SK-MEL-5 (cell line): ENCODE measurements around the gene CSNK1A1. TPM values are rescaled to one million over a fixed set of nuclear protein-coding genes. Genes with fewer than 3 reads are reported as not detected.
A peak's percentile ranks its signal among the peaks of the same experiment; 100 is the strongest.
"Not testable (repeated sequence)": the region's sequence is repeated elsewhere in the genome, so short reads cannot be mapped to it uniquely, and the experiment has no call there.

Experiments used
- DNase-seq: peaks from one replicate; pipeline ENCODE4 v3.0.0-alpha.2; 2016; ENCODE audit warnings: low read depth, low spot score
- in situ Hi-C: cut with HindIII; loops from 2 replicates; pipeline ENCODE4 v1.10.0; 2016; ENCODE audit warnings: low sequenced_read_pairs, high pct_unique_total_duplicates, low pct_unique_long_range_greater_than_20kb
- total RNA-seq: library from RNA; depleted of rRNA; stranded (reverse); fragments of >200 nt; shearing (Covaris generic); gene quantifications from 2 replicates; pipeline ENCODE4 v1.2.3, GENCODE V29; 2014

CSNK1A1 gene
- total RNA-seq, 1 experiment from 2014 or later: 189 TPM

DNA sequence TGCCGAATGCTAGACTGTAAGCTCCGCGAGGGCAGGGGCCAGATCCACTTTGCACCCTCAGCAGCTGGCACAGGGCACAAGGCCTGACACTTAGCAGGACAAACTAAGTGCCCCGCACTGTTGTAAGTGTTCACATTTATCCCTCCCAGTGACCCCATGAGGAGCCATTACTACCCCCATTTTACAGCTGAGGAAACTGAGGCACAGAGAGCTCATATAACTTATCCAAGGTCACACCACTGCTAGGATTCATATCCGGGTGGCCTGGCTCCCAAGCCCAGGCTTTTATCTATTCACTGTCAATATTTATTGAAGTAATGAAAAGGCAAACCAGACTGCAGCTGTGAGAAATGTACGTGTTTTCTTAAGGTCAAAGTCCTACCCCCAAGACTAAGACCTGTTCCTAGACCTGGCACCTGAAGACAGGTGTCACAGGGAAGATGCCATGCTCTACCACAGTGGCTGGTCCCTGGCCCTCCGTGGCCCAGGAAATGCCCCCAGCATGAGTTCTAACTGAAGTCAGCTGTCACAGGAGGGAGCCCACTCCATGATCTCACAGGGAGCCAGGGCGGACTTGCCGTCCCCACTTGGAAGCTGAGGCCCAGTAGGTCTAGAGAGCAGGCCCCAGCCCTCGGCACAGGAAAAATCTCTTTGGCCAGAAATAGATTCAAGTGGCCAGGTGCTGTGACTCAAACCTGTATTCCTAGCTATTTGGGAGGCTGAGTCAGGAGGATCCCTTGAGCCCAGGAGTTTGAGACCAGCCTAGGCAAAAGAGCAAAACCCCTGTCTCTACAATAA is 97.4 kb downstream of the CSNK1A1 start:
- in situ Hi-C loops: no loop called here
- DNase-seq: no peak

DNA sequence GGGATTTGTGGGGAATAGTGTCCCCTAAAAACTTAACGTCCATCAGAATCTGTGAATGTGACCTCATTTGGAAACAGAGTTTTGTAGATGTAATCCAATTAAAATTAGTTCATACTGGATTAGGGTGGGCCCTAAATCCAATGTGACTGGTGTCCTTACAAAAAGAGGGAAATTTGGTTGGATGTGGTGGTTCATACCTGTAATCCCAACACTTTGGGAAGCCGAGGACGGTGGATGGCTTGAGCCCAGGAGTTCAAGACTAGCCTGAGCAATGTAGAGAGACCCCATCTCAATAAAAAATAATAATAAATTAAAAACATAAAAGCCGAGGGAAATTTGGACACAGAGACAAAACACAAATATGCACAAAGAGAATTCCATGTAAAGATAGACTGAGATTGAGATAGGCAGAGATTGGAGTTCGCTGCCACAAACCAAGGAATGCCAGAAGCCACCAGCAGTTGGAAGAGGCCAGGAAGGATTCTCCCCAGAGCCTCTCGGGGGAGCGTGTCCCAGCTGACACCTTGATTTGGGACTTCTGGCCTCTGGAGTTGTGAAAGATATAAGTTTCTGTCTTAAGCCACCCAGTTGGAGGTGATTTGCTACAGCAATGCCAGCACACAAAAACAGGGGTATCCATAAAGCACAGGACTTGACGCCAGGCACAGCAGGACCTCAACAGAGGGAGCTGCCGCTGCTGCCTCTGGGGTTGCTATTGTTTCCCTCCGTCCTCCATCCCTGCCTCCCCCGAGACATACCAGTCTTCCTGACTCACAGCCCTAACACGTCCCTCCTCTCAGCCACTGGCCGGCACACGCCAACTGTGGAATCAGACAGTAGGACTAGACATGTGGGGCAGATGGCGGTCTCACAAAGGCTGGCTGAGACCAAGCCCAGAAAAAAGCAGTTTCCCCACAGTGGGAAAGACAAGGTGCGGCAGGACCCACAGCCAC is 98.3 kb downstream of the CSNK1A1 start:
- DNase-seq: no peak
- in situ Hi-C loops: no loop called here

DNA sequence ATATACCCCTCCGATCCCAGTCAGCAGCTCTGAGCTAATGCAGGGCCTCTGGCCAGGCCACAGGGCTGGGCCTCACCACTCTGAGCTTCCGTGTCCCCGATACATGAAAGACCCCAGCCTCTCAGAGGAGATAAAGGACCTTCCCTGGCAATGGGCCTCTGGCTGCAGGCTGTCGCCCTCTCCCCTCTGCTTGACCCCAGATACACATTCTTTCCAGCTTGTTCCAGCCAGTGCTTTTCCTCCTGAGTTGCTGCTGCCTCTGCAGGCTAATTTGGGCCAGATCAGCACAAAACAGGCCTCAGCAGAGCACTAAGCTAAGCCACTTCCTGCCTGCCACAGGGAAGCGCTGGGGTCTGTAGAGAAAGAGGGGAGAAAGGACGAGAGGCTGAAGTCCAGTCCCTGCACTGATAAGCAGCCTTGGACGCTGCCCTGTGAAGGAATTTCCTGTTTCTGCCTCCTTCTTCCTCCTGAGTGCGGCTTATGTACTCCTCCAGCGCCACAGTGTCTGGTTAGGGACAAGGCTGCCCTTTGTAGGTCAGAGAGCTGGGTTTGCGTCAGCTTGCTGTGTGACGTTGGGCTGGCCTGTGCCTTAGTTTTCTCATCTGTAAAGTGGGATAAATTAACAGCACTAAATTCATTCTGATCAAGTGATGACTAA is 99.1 kb downstream of the CSNK1A1 start:
- DNase-seq: peak; percentile 88
- in situ Hi-C loops: no loop called here

DNA sequence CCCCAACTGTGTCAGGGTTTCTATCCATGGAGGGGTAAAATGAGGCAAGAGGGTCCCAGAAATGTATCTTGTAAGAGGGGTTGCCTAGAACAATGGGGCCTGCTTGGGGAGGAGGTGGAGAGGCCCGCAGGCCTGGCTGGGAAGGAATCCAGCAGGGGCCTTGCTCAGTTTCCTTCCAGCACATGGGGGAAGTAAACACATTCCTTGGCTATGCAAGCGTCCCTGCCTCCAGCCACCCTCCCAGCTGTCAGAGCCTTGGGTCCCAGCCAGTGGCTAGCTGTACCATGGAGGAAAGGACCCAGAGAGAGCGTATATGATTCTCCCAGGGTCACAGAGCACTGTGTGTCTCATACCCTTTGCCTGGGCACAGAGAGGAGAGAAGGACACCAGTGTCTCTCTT is 101.0 kb downstream of the CSNK1A1 start:
- in situ Hi-C loops: no loop called here
- no peak for DNase-seq

DNA sequence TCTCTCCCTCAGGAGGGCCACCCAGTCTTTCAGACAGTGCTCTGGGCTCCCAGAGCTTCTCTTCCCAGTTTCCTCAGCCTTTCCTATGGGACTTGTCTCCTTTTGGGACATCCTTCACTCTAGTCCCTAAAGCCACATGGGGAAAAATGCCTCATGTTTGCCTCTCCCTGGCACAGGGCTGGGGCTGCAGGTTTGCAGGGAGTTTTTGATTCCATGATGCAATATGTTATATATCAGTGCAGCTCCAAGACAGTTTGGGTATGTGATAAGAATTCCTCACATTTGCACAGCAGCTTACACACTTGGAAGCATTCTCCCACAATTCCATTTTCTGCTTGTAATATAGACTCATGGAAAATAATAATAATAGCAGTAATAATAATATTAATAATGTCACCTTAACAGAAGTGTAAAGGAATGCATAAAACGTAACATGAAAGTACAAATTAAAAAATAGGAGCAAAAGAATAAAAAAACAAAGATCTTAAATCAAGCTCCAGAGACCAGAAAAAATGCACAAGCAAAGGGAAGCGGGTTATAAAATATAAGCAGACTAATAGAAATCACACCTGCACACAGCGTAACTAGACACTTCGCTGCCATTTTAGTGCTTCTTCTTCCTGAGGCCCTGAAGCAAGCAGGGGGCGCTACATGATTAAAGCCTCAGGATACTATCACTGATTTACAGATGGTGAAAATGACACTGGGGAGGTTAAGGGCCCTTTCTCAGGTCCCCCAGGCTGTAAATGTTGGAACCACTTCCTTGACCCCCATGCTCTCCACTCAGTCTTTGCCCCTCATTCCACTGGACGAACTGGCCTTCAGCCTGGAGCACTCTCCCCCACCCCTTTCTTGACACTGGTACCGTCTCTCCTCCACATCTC is 102.2 kb downstream of the CSNK1A1 start:
- in situ Hi-C loops: no loop called here
- DNase-seq: peak; percentile 45

DNA sequence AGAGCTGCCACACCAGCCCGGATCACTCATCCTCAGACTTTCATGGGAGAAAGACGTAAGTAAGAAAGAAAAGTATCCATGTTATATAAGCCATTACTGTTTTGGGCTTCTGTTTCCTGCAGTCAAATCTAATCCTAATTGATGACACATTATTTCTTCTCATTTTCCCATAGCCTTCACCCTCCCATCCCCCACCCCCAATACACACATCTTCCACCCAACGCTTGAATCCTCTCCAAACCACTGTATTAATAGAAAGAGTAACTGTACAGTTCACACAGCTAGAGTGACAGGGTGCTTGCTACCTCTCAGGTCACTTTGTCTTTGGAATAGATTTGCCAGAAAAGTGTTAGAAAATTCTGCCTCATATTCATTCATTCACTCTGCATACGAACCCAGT is 102.8 kb downstream of the CSNK1A1 start:
- in situ Hi-C loops: no loop called here
- no peak for DNase-seq

DNA sequence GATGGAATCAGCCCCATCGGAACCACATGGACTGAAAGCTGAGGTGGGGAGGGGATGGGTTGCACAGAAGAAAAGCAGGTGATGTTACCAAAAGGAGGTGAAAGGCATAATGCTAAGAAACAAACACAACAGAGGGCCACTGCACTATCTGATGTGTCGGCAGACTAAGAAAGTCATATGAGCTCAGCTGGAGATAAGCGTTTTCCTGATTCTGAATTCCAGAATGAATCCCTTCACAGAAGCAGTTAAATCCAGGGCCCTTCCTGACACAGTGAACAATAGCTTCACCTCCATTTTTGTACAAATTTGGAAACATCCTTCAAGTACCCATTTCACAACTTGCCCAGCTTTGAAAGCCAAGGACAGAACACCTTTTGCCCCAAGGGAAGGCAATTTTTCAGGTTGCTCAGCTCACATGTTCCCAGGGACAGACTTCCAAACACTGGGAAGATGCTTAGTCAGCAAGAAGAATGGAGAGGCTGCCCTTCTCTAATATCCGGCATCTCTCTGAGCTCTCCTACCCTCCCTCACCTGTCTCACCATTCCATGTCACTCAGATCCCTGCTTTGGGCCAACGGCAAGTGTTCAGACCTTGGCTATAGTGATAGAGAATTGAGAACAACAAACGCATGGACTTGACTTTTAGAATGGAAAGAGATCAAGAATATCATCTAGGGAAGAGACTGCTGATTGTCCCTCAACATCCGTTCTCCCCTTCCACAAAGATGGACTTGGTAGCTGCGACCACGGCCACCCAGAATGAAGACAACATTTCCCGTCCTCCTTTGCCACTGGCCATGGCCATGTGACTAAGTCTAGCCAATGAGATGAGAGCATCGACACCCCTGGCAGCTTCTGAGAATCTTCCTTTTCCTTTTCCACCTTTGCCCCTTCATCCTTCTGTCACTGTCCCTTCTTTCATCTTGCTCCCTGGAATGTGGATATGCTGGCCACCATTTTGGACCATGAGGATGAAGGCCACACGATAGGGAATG is 103.6 kb downstream of the CSNK1A1 start:
- no peak for DNase-seq
- in situ Hi-C loops: no loop called here

DNA sequence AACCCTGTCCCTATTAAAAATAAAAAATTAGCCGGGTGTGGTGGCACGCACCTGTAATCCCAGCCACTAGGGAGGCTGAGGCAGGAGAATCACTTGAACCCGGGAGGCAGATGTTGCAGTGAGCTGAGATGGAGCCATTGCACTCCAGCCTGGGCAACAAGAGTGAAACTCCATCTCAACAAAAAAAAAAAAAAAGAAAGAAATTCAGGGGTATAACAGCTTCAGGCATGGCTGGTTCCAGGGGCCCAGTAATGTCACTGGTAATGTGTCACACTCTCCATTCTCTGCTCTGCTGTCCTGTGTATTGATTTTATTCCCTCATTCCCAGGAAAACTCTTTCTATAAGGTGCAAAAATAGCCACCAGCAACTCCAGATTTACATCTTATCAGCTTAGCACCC is 104.4 kb downstream of the CSNK1A1 start:
- in situ Hi-C loops, DNase-seq: not testable (repeated sequence)

DNA sequence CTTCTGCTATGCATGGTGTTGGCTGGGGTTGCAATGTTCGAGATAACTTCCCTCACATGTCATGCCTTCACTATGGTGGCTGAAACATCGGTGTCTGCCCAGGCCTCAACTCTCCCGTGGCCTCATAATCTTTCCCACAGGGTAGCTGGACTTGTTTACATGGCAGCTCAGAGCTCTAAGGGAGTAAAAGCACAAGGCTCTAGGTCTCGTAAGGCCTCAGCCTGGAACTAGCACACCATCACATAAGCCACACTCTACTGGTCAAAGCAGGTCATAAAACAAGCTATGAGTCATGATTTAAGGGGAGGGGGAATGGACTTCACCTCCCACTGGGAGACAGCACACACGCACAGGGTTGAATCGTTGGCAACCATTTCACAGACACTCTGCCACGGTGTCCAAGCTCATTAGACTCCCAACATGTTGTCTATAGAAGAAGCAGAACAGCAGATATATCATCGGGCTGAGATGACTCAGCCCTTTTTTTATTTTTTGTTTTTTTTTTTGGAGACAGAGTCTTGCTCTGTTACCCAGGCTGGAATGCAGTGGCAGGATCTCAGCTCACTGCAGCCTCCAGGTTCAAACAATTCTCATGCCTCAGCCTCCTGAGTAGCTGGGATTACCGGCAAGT is 105.4 kb downstream of the CSNK1A1 start:
- in situ Hi-C loops: no loop called here
- peak; percentile 53 for DNase-seq

DNA sequence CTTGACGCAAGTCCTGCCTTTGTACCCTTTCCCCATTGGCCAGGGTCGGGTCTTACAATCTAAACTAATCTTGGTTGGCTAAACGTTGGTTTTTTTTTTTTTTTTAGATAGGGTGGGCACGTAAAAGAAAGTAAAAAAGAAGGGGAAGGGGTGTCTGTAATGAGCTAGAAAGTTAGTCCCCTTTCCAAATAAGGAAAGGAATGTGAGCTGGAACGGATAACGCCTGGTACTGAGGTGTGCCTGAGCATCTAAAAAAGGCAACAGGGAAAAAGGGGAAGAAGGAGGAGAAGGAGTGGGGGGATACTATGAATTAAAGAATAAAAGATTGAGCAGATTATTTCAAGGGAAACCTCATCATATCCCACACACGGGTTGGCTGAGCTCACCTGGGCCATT is 105.9 kb downstream of the CSNK1A1 start:
- no peak for DNase-seq
- in situ Hi-C loops: no loop called here

DNA sequence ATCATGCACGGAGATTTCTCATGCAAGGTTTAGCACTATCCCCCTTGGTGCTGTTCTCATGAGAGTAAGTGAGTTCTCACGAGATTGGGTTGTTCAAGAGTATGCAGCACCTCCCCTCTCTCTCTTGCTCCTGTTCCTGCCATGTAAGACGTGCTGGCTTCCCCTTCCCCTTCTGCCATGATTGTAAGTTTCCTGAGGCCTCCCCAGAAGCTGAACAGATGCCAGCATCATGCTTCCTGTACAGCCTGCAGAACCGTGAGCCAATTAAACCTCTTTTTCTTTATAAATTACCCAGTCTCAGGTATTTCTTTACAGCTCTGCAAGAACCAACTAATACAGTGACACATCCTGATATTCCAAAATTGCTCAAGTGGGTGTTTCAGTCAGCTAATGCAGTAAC is 106.8 kb downstream of the CSNK1A1 start:
- DNase-seq, in situ Hi-C loops: not testable (repeated sequence)

DNA sequence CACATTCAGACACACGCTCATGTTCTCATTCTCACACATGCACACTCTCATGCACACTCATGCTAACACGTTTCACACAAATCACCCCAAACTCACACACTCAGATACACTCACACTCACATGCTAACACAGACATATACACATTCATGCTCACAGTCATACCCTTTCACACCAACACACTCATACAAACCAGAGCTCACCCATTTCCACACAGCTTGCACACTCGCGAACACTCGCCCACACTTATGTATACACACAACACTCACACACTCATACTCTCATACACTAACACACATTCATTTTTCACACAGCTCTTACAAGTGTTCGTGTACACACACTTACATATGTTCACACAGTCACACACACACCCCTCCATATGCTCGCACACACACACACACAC is 108.0 kb downstream of the CSNK1A1 start:
- DNase-seq: no peak
- in situ Hi-C loops: no loop called here

DNA sequence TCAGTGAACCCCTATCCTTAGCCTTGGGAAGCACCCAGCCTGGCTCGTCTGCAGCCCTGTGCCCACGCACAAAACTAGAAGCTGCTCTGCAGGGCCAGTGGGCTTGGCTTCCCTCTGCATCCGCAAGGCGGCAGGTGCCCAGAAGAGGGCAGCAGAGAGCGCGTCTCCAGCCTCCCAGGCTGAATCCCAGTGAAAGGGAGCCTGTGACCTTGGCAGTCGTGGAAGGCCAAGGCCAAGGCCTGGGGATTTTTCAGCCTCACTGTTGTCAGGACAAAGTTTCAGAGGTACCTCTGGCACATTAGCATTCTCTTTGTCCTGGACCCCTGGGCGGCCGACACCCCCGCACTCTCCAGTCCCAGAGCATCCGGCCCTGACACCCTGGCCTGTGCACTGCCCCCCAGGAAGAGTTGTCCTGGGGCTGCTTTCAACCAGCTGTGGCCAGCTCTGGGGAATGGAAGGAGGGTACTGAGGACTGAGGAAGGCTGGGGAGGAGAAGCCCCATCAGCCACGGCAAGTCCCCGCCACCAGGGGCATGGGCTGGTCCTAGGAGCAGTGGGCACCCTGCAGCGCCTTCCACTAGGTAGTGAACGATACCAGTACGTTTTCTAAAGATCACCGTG is 108.6 kb downstream of the CSNK1A1 start:
- peak; percentile 75 for DNase-seq
- in situ Hi-C loops: no loop called here
